SU-DHL-6 (cell line): ENCODE results near the gene DMRTB1.

Experiments
- H2AFZ ChIP-seq: fragments of 200-600 bp; sonication (generic); 2 replicates; pipeline ENCODE4 v1.6.1; 2014; ENCODE audit warnings: low read depth, mild to moderate bottlenecking, moderate library complexity, mixed read lengths, antibody characterized with exemption, low read length; ENCODE audit not compliant: severe bottlenecking
- H3F3A ChIP-seq: fragments of 200-600 bp; shearing (Covaris generic); 2 replicates; pipeline ENCODE4 v1.6.0; 2016; ENCODE audit warnings: antibody characterized with exemption, mild to moderate bottlenecking; ENCODE audit not compliant: insufficient read depth
- H3K27ac ChIP-seq: fragments of 200-600 bp; sonication (generic); 2 replicates; pipeline ENCODE4 v1.5.1; 2016; ENCODE audit warnings: low read depth, mild to moderate bottlenecking, low read length, moderate library complexity, mixed read lengths
- H3K27me3 ChIP-seq: fragments of 200-600 bp; sonication (generic), shearing (Covaris generic); 2 replicates; pipeline ENCODE4 v1.6.0; 2014; ENCODE audit warnings: mild to moderate bottlenecking, low read length
- H3K36me3 ChIP-seq: fragments of 200-600 bp; sonication (generic); 2 replicates; pipeline ENCODE4 v1.6.1; 2014; ENCODE audit warnings: mild to moderate bottlenecking, low read length, mixed read lengths
- H3K4me2 ChIP-seq: fragments of 300-600, 200-600 bp; shearing (Covaris generic), sonication (generic); 2 replicates; pipeline ENCODE4 v1.6.0; 2014; ENCODE audit warnings: low read length, low read depth, mild to moderate bottlenecking; ENCODE audit not compliant: poor library complexity, severe bottlenecking
- H3K4me3 ChIP-seq: fragments of 200-600 bp; sonication (generic); 2 replicates; pipeline ENCODE4 v1.5.1; 2014; ENCODE audit warnings: antibody characterized with exemption, low read length, mild to moderate bottlenecking, mixed read lengths; ENCODE audit not compliant: insufficient read depth, poor library complexity, severe bottlenecking
- H3K79me2 ChIP-seq: fragments of 200-600 bp; sonication (generic); 2 replicates; pipeline ENCODE4 v1.6.1; 2014; ENCODE audit warnings: mild to moderate bottlenecking, low read length, moderate library complexity; ENCODE audit not compliant: insufficient read depth
- H3K9ac ChIP-seq: fragments of 200-600 bp; sonication (generic); 2 replicates; pipeline ENCODE4 v1.7.0; 2014; ENCODE audit warnings: mild to moderate bottlenecking, low read length
- H3K9me2 ChIP-seq: fragments of 200-600 bp; sonication (generic); replicated peaks from 2 replicates; pipeline ENCODE4 v1.6.1; 2014; ENCODE audit warnings: low read length; ENCODE audit not compliant: insufficient read depth
- H3K9me3 ChIP-seq: fragments of 200-600 bp; sonication (generic); 2 replicates; pipeline ENCODE4 v1.6.1; 2014; ENCODE audit warnings: low read length, mixed read lengths; ENCODE audit not compliant: insufficient read depth
- H4K20me1 ChIP-seq: fragments of 200-600 bp; sonication (generic); 2 replicates; pipeline ENCODE4 v1.6.1; 2014; ENCODE audit warnings: low read depth, mild to moderate bottlenecking, antibody characterized with exemption, low read length, moderate library complexity, mixed read lengths
- EZH2phosphoT487 ChIP-seq: fragments of 200-600 bp; sonication (generic), shearing (Covaris generic); conservative IDR thresholded peaks from 2 replicates; pipeline ENCODE4 v1.6.1; 2018; ENCODE audit warnings: mild to moderate bottlenecking, antibody characterized with exemption, low read length, moderate library complexity, mixed read lengths
- TF ChIP-seq, protein P1 (sequence below): fragments of 200-600 bp; sonication (generic); IDR thresholded peaks from one replicate; pipeline ENCODE4 v1.5.1; 2017; ENCODE audit warnings: antibody characterized with exemption, mild to moderate bottlenecking, low read length, moderate library complexity; ENCODE audit not compliant: insufficient read depth, poor library complexity, severe bottlenecking

Gene DMRTB1

DNA sequence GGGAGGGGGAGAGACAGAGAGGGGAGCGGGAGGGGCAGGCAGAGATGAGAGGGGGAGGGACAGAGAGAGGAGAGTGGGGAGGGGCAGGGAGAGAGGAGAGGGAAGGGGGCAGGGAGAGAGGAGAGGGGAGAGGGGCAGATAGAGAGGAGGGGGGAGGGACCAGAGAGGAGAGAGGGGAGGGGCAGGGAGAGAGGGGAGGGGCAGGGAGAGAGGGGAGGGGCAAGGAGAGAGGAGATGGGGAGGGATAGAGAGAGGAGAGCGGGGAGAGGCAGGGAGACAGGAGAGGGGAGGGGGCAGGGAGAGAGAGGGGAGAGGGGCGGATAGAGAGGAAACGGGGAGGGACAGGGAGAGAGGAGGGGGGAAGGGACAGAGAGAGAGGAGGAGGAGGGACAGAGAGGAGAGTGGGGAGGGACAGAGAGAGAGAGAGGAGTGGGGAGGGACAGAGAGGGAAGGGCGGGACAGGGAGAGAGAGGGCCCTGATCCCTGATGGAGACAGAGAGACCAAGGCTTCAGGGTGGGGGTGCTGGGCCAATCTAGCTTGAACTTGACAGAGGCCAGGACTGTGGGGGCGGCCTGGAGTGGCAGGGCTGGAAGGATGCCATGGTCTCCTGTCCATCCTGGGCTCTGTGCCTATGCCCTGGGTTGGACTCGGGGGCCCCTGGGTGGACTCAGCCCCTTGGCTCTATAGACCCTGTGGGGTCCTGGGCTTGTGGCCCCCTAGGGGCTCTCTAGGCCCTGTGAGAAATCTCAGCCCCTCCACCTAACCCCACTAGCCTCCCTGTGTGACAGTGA lies 43.6 kb downstream of the DMRTB1 start:
- H3F3A ChIP-seq, result no peaks in the 10 kb centered on the region
- H3K9me2 ChIP-seq, result no peaks in the 10 kb centered on the region
- H4K20me1 ChIP-seq, result no peaks in the 10 kb centered on the region
- no peaks in the 10 kb centered on the region for H3K36me3 ChIP-seq
- no peak overlapping the region for H3K27ac ChIP-seq
- no peaks in the 10 kb centered on the region for H3K79me2 ChIP-seq
- H3K27me3 ChIP-seq, result no peaks in the 10 kb centered on the region
- H3K4me3 ChIP-seq, result no peak overlapping the region
- no peak overlapping the region for H3K9ac ChIP-seq
- H3K4me2 ChIP-seq, result no peak overlapping the region
- TF ChIP-seq EZH2phosphoT487, result no peak
- TF ChIP-seq, protein P1, sequence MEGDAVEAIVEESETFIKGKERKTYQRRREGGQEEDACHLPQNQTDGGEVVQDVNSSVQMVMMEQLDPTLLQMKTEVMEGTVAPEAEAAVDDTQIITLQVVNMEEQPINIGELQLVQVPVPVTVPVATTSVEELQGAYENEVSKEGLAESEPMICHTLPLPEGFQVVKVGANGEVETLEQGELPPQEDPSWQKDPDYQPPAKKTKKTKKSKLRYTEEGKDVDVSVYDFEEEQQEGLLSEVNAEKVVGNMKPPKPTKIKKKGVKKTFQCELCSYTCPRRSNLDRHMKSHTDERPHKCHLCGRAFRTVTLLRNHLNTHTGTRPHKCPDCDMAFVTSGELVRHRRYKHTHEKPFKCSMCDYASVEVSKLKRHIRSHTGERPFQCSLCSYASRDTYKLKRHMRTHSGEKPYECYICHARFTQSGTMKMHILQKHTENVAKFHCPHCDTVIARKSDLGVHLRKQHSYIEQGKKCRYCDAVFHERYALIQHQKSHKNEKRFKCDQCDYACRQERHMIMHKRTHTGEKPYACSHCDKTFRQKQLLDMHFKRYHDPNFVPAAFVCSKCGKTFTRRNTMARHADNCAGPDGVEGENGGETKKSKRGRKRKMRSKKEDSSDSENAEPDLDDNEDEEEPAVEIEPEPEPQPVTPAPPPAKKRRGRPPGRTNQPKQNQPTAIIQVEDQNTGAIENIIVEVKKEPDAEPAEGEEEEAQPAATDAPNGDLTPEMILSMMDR, result no peak
- no peak overlapping the region for H2AFZ ChIP-seq
- no peaks in the 10 kb centered on the region for H3K9me3 ChIP-seq

DNA sequence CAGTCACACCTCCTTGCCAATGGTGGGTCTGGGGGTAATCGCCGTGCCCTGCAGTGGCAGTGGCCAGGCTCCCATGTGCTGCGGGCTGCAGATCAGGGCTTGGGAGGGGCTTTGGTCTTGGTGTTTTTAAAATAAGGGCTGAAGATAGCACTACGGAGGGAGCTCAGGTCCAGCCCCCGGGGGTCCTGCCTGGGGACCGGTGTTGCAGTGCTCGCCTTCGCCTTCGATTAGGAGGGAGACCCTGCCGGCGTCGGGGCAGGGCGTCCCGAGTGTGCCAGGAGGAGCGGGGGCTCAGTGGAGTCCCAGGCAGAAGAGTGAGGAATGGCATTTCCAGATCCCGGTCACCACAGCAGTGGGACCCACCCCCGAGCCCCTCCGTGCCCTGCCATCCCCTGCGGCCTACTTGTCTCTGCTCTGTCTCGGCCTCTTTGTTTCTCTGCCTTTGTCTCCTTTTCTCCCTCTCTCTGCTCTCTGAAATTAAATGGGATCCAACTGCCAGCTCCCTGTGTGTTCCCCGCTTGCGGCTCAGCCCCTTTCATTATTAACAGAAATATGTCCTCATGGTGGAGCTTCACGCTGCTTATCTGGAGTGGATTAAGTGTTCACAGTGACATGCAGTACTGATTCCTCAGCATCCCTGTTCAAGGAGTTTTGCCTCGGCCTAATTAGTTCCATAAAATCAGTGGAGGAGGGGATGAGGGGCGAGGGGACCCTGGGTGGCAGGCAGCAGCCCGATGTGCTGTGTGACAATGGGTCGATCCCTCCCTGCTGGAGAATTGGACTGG lies 44.4 kb downstream of the DMRTB1 start:
- H3K79me2 ChIP-seq, result no peaks in the 10 kb centered on the region
- no peak overlapping the region for H3K9ac ChIP-seq
- no peaks in the 10 kb centered on the region for H3K9me3 ChIP-seq
- TF ChIP-seq, protein P1, result no peak
- no peak for TF ChIP-seq EZH2phosphoT487
- no peak overlapping the region for H2AFZ ChIP-seq
- H3K27me3 ChIP-seq, result no peaks in the 10 kb centered on the region
- no peak overlapping the region for H3K4me3 ChIP-seq
- H3F3A ChIP-seq, result no peaks in the 10 kb centered on the region
- H3K4me2 ChIP-seq, result no peak overlapping the region
- no peak overlapping the region for H3K27ac ChIP-seq
- no peaks in the 10 kb centered on the region for H3K9me2 ChIP-seq
- H4K20me1 ChIP-seq, result no peaks in the 10 kb centered on the region
- no peaks in the 10 kb centered on the region for H3K36me3 ChIP-seq

DNA sequence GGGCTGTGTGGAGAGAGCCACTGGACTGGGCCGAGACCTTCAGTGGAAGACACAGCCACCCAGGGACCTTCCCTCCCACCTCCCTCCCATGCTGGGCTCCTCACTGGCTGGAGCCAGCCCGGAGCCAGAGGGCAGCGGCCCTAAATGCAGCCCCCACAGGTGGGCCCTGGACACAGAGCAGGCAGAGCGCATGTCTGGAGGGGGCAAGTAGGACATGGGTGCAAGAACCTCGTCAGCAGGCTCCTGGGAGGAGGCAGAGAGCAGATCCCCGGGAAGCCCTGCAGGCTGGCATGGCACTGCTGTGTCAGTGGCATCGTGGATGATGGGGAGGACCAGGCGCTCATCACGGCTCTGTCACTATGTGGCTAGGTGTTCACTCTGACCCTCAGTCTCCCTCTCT lies 45.7 kb downstream of the DMRTB1 start:
- H3K36me3 ChIP-seq, result no peaks in the 10 kb centered on the region
- no peak overlapping the region for H3K9ac ChIP-seq
- H2AFZ ChIP-seq, result no peak overlapping the region
- H3K27me3 ChIP-seq, result no peaks in the 10 kb centered on the region
- no peaks in the 10 kb centered on the region for H4K20me1 ChIP-seq
- H3F3A ChIP-seq, result no peaks in the 10 kb centered on the region
- no peak overlapping the region for H3K27ac ChIP-seq
- TF ChIP-seq, protein P1, result no peak
- no peak for TF ChIP-seq EZH2phosphoT487
- H3K4me3 ChIP-seq, result no peak overlapping the region
- no peak overlapping the region for H3K4me2 ChIP-seq
- H3K9me3 ChIP-seq, result no peaks in the 10 kb centered on the region
- no peaks in the 10 kb centered on the region for H3K79me2 ChIP-seq
- no peaks in the 10 kb centered on the region for H3K9me2 ChIP-seq
